COR-L47 (cell line): ENCODE measurements around the gene GLE1.
A peak's percentile ranks its signal among the peaks of the same experiment; 100 is the strongest.
"Not testable (repeated sequence)": the region's sequence is repeated elsewhere in the genome, so short reads cannot be mapped to it uniquely, and the experiment has no call there.

ENCODE experiments used
- DNase-seq: peaks from one replicate; lab custom pipeline; 2025; lab: John Stamatoyannopoulos, UW

The GLE1 gene

GRCh38 chr9:128551657-128552152 lies 47.2 kb downstream of the GLE1 start:
- no peak for DNase-seq

GRCh38 chr9:128552153-128552743 lies 47.7 kb downstream of the GLE1 start, which contains the start of gene SPTAN1:
SPTAN1 (plus strand) TSS chr9:128552587; CDS start chr9:128566741, 14,154 bp downstream.
- peak; percentile 88 for DNase-seq

- peak; percentile 76 for DNase-seq
Measured at GRCh38 chr9:128552744-128553440, 48.4 kb downstream of the GLE1 start.

GRCh38 chr9:128553728-128554127 lies 49.2 kb downstream of the GLE1 start:
- DNase-seq = no peak

- no peak for DNase-seq
Measured at GRCh38 chr9:128554155-128554862, 49.8 kb downstream of the GLE1 start.

- DNase-seq = no peak
Measured at GRCh38 chr9:128555180-128555721, 50.7 kb downstream of the GLE1 start.

- no peak for DNase-seq
Measured at GRCh38 chr9:128556276-128556675, 51.8 kb downstream of the GLE1 start.

GRCh38 chr9:128556926-128557634 lies 52.6 kb downstream of the GLE1 start:
- DNase-seq = no peak

- no peak for DNase-seq
Measured at GRCh38 chr9:128558431-128559310, 54.2 kb downstream of the GLE1 start.

- no peak for DNase-seq
Measured at GRCh38 chr9:128565578-128565977, 61.1 kb downstream of the GLE1 start.

GRCh38 chr9:128568470-128569078 lies 64.1 kb downstream of the GLE1 start:
- no peak for DNase-seq

- no peak for DNase-seq
Measured at GRCh38 chr9:128575469-128575868, 71.0 kb downstream of the GLE1 start.

- DNase-seq = no peak
Measured at GRCh38 chr9:128575916-128576315, 71.4 kb downstream of the GLE1 start.

GRCh38 chr9:128577206-128577605 lies 72.7 kb downstream of the GLE1 start:
- DNase-seq = no peak

GRCh38 chr9:128579194-128579593 lies 74.7 kb downstream of the GLE1 start:
- DNase-seq = no peak

GRCh38 chr9:128580731-128581130 lies 76.2 kb downstream of the GLE1 start:
- no peak for DNase-seq

GRCh38 chr9:128585155-128585554 lies 80.6 kb downstream of the GLE1 start:
- not testable (repeated sequence) for DNase-seq

GRCh38 chr9:128586934-128587333 lies 82.4 kb downstream of the GLE1 start:
- DNase-seq = not testable (repeated sequence)

- no peak for DNase-seq
Measured at GRCh38 chr9:128587453-128587852, 82.9 kb downstream of the GLE1 start.

- DNase-seq = no peak
Measured at GRCh38 chr9:128588581-128589233, 84.2 kb downstream of the GLE1 start.
